Retina (tissue), 1 donor: ENCODE measurements around the gene RALGAPB.
"Not testable (repeated sequence)": the region's sequence is repeated elsewhere in the genome, so short reads cannot be mapped to it uniquely, and the experiment has no call there.

Experiments
- DNase-seq: peaks from one replicate; pipeline ENCODE4 v3.0.0-alpha.2; 2016

RALGAPB gene

GRCh38 chr20:38472513-38473366 lies at the start of gene RALGAPB:
RALGAPB (plus strand) TSS chr20:38472843; CDS start chr20:38488433, 15,590 bp downstream.
- DNase-seq = peak; percentile 98

- no peak for DNase-seq
Measured at GRCh38 chr20:38423541-38423940, 49.1 kb upstream of the RALGAPB start.

GRCh38 chr20:38424401-38424800 lies 48.2 kb upstream of the RALGAPB start:
- no peak for DNase-seq

- no peak for DNase-seq
Measured at GRCh38 chr20:38426006-38426897, 46.4 kb upstream of the RALGAPB start.

- no peak for DNase-seq
Measured at GRCh38 chr20:38427655-38428023, 45.0 kb upstream of the RALGAPB start.

- no peak for DNase-seq
Measured at GRCh38 chr20:38428800-38429199, 43.8 kb upstream of the RALGAPB start.

GRCh38 chr20:38429301-38429700 lies 43.3 kb upstream of the RALGAPB start:
- no peak for DNase-seq

- no peak for DNase-seq
Measured at GRCh38 chr20:38430679-38431325, 41.8 kb upstream of the RALGAPB start.

- no peak for DNase-seq
Measured at GRCh38 chr20:38432292-38432691, 40.4 kb upstream of the RALGAPB start.

GRCh38 chr20:38432870-38433269 lies 39.8 kb upstream of the RALGAPB start:
- not testable (repeated sequence) for DNase-seq

GRCh38 chr20:38433304-38433972 lies 39.2 kb upstream of the RALGAPB start:
- DNase-seq = no peak

GRCh38 chr20:38434301-38434741 lies 38.3 kb upstream of the RALGAPB start:
- DNase-seq = no peak

GRCh38 chr20:38434770-38435554 lies 37.7 kb upstream of the RALGAPB start, which contains the start of gene SNHG17:
SNHG17 (minus strand) TSS chr20:38435328.
- DNase-seq = peak; percentile 94

- no peak for DNase-seq
Measured at GRCh38 chr20:38435555-38435939, 37.1 kb upstream of the RALGAPB start.

- no peak for DNase-seq
Measured at GRCh38 chr20:38437796-38438195, 34.8 kb upstream of the RALGAPB start.

- not testable (repeated sequence) for DNase-seq
Measured at GRCh38 chr20:38441110-38441509, 31.5 kb upstream of the RALGAPB start.

GRCh38 chr20:38441916-38442315 lies 30.7 kb upstream of the RALGAPB start:
- peak; percentile 56 for DNase-seq

- no peak for DNase-seq
Measured at GRCh38 chr20:38445381-38445796, 27.3 kb upstream of the RALGAPB start.

GRCh38 chr20:38445901-38446425 lies 26.7 kb upstream of the RALGAPB start:
- no peak for DNase-seq

GRCh38 chr20:38446441-38447209 lies 26.0 kb upstream of the RALGAPB start:
- peak; percentile 95 for DNase-seq
